GM21619 (cell line): ENCODE measurements around the gene RGS6.
A peak's percentile ranks its signal among the peaks of the same experiment; 100 is the strongest.

Experiments used
- ATAC-seq: cut with Tn5 transposase; IDR thresholded peaks from one replicate; pipeline ENCODE4 v1.9.1; 2021; ENCODE audit not compliant: unreplicated experiment

RGS6 gene

GRCh38 chr14:71942904-71943694 lies 10.9 kb downstream of the RGS6 start:
- ATAC-seq, result no peak

GRCh38 chr14:71943695-71944018 lies 11.4 kb downstream of the RGS6 start:
- no peak for ATAC-seq

- no peak for ATAC-seq
Measured at GRCh38 chr14:71947947-71948500, 15.8 kb downstream of the RGS6 start.

- ATAC-seq, result no peak
Measured at GRCh38 chr14:71952381-71953363, 20.4 kb downstream of the RGS6 start.

DNA sequence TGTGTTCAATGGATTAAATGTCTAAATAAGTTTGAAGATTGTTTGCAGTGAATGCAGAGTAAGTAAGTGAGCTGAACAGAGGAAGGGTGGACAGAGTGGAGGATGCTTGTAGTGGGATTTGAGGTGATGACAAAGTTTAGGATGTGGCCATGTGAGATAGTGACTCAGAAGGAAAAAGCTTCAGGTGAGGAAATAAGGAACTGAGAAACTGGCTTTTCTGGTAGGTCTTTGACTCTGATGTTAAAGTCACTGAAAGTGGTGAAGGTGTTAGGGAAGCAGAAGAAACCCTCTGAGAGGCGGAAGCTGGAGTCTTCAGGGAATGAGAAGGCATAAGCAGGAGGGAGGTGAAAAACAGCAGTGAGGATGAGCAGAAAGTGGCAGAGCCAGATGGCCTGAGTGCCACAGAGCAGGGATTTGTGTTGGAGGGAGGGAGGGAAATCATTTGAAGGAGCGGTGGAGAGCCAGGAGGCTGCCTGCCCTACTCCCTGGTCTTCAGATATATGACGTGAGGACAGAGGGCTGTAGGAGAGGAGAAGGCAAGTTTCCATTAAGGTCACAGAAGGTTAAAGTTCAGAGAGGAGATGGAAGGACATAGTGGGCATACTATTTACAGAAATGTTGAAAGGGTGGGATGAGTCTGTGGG lies 24.8 kb downstream of the RGS6 start:
- peak; percentile 61 for ATAC-seq

- ATAC-seq, result no peak
Measured at GRCh38 chr14:71959055-71959454, 26.8 kb downstream of the RGS6 start.

DNA sequence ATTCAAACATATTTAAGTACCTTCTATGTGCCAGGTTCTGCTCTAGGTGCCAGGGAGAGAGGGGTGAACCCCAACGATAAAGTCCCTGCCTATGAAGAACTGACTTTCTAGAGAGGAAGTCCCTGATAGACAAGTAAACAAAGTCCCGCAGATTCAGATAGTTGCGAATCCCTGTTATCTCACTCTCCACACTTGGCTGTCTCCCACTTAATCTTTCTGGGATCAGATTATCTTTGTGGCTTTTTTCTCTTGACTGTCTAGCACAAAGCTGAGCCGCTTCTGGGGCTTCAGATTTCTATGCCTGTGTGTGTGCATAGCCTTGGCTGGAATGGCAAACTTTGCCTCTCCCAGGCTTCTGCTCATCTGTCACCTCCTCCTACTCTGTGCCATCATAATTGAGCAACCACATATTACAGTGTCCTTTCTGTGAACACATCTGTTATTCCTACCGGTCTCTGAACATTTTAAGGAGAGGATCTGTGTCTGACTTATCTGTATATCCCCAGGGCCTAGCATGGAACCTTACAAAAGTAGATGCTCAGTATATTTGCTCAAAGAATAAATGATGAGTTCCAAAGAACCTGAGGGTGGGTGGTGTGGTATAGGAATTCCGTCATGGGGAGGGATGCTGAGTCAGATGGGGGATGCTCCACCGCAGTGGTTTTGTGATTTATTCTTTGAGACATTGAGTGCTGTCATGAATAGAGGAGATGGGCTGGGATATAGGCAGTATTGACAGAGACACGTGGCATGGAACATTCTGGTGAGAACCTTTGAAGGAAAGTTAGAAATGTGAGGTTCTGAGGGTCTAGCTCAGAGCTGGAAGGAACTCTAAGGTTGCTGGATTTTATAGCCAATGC lies 28.5 kb downstream of the RGS6 start:
- ATAC-seq, result no peak

- ATAC-seq, result no peak
Measured at GRCh38 chr14:71961972-71962371, 29.7 kb downstream of the RGS6 start.

DNA sequence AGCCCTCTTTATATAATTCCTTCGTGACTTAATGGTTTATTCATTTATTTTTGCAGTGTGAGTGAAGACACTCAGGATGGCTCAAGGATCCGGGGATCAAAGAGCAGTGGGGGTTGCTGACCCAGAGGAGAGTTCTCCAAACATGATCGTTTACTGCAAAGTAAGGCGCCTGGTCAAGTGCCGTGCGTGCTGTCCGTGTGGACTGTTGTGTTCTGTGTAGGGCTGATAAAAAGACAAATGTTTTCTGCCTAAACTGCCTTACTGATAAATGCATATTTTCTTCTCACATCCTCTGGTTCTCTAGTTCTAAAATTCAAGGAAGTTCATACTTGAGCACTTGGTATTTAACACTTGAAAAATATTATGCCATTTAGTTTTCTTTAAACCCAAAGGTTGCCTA lies 32.5 kb downstream of the RGS6 start:
- no peak for ATAC-seq

- no peak for ATAC-seq
Measured at GRCh38 chr14:71966528-71966927, 34.3 kb downstream of the RGS6 start.

- no peak for ATAC-seq
Measured at GRCh38 chr14:71967704-71968103, 35.5 kb downstream of the RGS6 start.

- ATAC-seq, result no peak
Measured at GRCh38 chr14:71970272-71970671, 38.0 kb downstream of the RGS6 start.

- no peak for ATAC-seq
Measured at GRCh38 chr14:71985538-71986189, 53.4 kb downstream of the RGS6 start.

DNA sequence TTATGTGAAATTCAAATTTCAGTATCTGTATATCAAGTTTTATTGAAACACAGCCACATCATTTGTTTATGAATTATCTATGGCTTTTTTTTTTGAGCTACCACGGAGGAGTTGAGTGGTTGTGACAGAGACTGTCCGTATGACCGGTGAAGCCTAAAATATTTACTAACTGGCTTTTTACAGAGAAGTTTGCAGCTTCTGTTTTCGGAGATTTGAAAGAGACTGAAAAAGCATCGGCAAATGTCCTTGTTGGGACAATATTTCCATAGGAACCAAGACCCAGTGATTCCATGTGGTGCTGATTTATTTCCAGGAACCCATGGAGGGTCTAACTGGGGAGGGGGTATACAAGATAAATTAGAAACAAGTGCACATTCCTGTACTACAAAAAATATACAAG lies 56.2 kb downstream of the RGS6 start:
- ATAC-seq, result no peak

DNA sequence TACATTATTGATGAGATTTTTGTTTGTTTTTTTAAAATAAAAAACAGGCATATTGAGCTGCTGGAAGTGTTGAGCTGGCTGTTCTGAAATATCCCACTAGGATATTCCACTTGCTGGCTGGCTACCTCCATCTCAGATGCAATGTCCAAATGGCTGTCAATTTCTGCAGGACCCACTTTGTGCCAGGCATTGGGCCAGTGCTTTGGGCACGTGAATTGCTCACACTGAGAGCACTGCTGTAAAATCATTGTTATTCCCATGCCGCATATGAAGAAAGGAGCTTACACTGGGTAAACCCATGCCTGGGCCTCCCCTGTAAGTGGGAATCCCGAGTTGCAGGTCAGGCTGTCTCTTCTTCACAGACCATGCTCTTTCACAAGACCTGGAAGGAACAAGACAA lies 56.7 kb downstream of the RGS6 start:
- ATAC-seq, result no peak

DNA sequence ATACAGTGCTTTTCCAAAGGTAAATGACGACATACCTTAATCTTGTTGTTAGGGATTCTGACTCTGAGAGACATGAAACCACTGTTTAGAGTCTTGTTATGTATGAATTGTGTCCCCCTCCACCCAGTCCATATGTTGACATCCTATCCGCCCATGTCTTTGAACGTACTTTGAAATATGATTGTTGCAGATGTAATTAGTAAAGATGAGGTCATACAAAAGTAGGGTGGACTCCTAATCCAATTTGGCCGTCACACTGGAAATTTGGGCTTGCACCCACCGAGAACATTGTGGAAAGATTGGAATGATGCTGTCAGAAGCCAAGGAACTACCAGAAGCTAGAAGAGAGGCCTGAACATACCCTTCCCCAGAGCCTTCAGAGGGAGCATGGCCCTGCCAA lies 62.2 kb downstream of the RGS6 start:
- ATAC-seq, result no peak

DNA sequence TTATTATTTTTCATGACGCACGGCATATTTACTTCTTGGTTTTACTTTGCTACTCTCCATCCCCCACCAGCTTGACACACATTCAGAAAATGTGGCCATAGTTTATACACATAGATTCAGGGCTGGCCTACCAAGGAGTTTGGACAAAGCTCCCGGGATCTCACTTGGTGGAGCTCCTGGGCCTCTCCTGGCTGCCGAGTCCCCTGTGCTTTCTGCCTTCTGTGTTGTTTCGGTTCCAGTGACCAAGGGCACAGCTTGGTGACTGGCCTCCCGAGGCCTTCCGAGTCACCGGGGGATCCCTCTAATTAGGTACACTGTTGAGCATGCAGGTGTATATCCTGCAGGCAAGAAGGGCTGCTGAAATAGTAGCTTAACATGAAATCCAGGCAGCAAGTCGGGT lies 63.5 kb downstream of the RGS6 start:
- no peak for ATAC-seq

DNA sequence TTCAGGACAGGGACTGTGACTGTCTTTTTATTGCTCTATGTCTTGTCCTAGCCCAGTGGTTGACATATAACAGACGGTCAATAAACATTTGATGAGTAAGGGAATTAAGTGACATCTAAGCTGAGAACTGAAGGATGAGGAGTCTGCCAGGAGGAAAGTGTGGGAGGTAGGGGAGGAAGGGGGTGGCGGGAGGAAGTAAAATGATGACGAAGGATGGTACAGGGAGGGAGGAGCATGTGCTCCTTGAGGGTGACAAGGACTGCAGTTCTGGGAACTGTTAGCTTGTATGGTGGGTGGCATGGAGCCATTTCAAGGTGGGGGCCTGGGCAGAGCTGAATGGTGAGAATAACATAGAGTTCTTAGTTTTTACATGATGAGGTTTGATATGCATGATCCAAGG lies 64.4 kb downstream of the RGS6 start:
- ATAC-seq, result no peak

- no peak for ATAC-seq
Measured at GRCh38 chr14:72000907-72001306, 68.7 kb downstream of the RGS6 start.

DNA sequence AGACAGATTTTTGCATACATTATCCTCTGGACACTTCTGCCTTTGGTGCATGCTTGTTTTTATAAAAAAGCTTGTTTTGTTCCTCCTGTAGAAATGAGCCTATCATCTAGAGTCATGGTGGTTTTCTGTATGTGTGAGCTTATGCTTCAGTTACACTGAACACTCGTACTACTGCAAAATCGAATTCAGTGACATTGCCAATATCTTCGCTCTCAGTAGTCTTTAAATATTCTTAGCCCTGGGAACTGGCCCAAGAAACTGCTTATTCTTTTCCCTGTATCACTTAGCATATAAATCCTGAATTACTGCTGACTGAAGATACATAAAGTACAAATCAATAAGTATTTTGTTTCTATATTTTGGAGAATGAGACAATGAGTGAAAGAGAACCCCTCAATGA lies 70.5 kb downstream of the RGS6 start:
- no peak for ATAC-seq
